ENCODE results near the gene PERP. TPM values are rescaled to one million over a fixed set of nuclear protein-coding genes. Genes with fewer than 3 reads are reported as not detected.
A peak's percentile ranks its signal among the peaks of the same experiment; 100 is the strongest.

PERP gene
- total and polyA plus RNA-seq, 2 of the 4 experiments (the other 2 are of a cell fraction): 7.7 to 21.4 TPM

- H3K9ac ChIP-seq (ENCODE audit: low read depth, low read length): no peak overlapping the region
- in situ Hi-C loops (cut with MboI; ENCODE audit: low sequenced_read_pairs) (loop anchor here (10.0 to 25.0 kb wide), 2 partner anchors 235 to 1262 kb away; partner anchors contain the start of genes CITED2 and TNFAIP3), intact Hi-C loops (cut with micrococcal nuclease) (no loop called here), dilution Hi-C loops (cut with HindIII; ENCODE audit: low sequenced_read_pairs, unreplicated experiment) (no loop called here)
- peak; percentile 18; the same call in 1 of the 2 replicates for ATAC-seq (ENCODE audit: low read depth)
- peak overlapping the region; percentile 46 for H2BK5ac ChIP-seq (ENCODE audit: low read depth, low read length, poor library complexity, severe bottlenecking)
- peak overlapping the region; percentile 21; the same call in 1 of the 2 replicates for H3K18ac ChIP-seq (ENCODE audit: low read depth, low read length)
- H3K27me3 ChIP-seq (ENCODE audit: control insufficient read depth, insufficient read depth, low read length): no peaks in the 10 kb centered on the region
- peaks cover 4% of the 10 kb centered on the region; the same call in 1 of the 2 replicates for H4K20me1 ChIP-seq (ENCODE audit: insufficient read depth, low read length)
- H3K36me3 ChIP-seq (ENCODE audit: control insufficient read depth, insufficient read depth, low read length): peaks cover 21% of the 10 kb centered on the region
- WGBS, 2 experiments (ENCODE audit: extremely low coverage in 2 of 2, insufficient read length in 1 of 2): 20% methylated on average over 1 of the region's 5 CpGs; no CpG with 5 or more reads in 1 of the 2 experiments
- no TSS peak for BruUV-seq (replicated peaks)
- H3K4me3 ChIP-seq (ENCODE audit: insufficient read depth, low read depth, low read length): no peak overlapping the region
- DNase-seq: peak; percentile 84
- ChIA-PET POLR2A (ENCODE audit: unreplicated experiment) (no interaction called here), CTCF (no interaction called here)
- no peak overlapping the region for H3K56ac ChIP-seq (ENCODE audit: extremely low read depth, insufficient read depth, low read length)
- peak overlapping the region; percentile 29; the same call in 1 of the 2 replicates for H3K4me2 ChIP-seq (ENCODE audit: low read depth, low read length)
- H2AK9ac ChIP-seq (replicated peaks; ENCODE audit: low read depth, low read length, poor library complexity): no peak overlapping the region
- no peak overlapping the region for H4K8ac ChIP-seq (ENCODE audit: low read depth in 2 of 2, low read length in 2 of 2)
- H2AFZ ChIP-seq (replicated peaks; ENCODE audit: low read length, poor library complexity): no peak overlapping the region
- peak overlapping the region; percentile 50; the same call in 1 of the 2 replicates for H4K91ac ChIP-seq (ENCODE audit: insufficient read depth, low read depth, low read length)
- H4K5ac ChIP-seq (ENCODE audit: low read depth, low read length): no peak overlapping the region
- peak overlapping the region; percentile 58 for H3K4ac ChIP-seq (ENCODE audit: low read depth, low read length)
- H2AK5ac ChIP-seq (ENCODE audit: low read depth, low read length): no peak overlapping the region; the same call in 1 of the 2 replicates
- H3K9me3 ChIP-seq (ENCODE audit: control insufficient read depth, insufficient read depth, low read length): 0 out of 2 replicates have a peak, but pooled peaks cover 2% of the 10 kb centered on the region
- peak overlapping the region; percentile 37; the same call in 1 of the 2 replicates for H2BK20ac ChIP-seq (ENCODE audit: low read depth, low read length)
- 0 out of 2 replicates have a peak overlapping the region, but pooled peaks have one; percentile 35 for H2BK120ac ChIP-seq (ENCODE audit: low read depth, low read length)
- no peak overlapping the region for H2BK15ac ChIP-seq (ENCODE audit: low read depth, low read length)
- H3K23ac ChIP-seq (ENCODE audit: low read depth, low read length): no peak overlapping the region
- TF ChIP-seq MXI1 (IDR thresholded peaks at IDR 0.05; ENCODE audit: borderline replicate concordance, low read depth, low read length) (no peak), CEBPB (IDR thresholded peaks at IDR 0.05; ENCODE audit: low read depth, low read length) (peak; percentile 67; the same call in 1 of the 2 replicates)
- 0 out of 2 replicates have a peak overlapping the region, but pooled peaks have one; percentile 38 for H3K27ac ChIP-seq (ENCODE audit: insufficient read depth, low read length)
- H3K79me1 ChIP-seq (ENCODE audit: low read depth in 1 of 2, low read length in 2 of 2): peaks cover 26 to 52% of the 10 kb centered on the region in 2 experiments
- peaks cover 10% of the 10 kb centered on the region for H3K4me1 ChIP-seq (ENCODE audit: control insufficient read depth, insufficient read depth, low read length)
- H3K9me1 ChIP-seq (ENCODE audit: insufficient read depth, low read length): peaks cover 9% of the 10 kb centered on the region; the same call in 1 of the 2 replicates
- 0 out of 2 replicates have a peak overlapping the region, but pooled peaks have one; percentile 24 for H3K14ac ChIP-seq (replicated peaks; ENCODE audit: low read depth, low read length)
These were observed 7.4 kb downstream of the PERP start for GRCh38 chr6:138099832-138100231.
